ENCODE results near the gene LINGO4.
"Not testable (repeated sequence)": the region's sequence is repeated elsewhere in the genome, so short reads cannot be mapped to it uniquely, and the experiment has no call there.

LINGO4 gene

DNA sequence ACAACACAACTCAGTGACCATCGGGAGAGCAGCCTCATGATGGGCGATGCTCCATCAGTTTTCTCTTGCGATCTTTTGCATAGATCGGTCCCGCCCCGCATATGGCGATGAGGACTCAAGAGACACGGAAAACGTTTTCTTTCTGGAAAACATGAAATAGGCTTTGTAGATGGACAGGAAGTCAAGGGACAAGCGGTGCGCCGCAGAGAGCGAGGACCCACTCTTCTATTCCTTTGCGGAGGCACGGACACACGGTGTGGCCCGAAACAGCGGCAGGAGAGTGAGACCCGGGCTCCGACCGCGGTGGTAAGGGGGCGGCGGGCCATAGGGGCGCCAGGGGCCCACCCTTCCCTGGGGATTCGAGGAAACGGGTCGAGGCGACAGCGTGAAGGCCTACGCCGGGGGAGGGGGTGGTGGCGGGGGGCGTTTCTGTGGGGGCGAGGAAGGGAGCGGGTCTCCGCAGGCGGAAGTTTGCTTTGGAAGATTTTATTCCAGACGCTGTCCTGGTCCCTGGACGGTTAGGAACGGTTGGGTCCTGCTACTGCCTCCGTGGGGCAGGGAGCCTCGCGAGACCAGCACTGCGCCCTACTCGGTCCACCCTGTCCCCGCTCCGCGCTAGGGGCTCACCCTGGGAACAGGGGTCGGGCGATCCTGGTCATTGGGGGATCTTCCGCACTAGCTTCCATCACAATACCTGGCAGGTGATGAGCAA, 14.1 kb downstream of the LINGO4 start:
- H3K4me1 ChIP-seq (ENCODE audit: insufficient read depth, low read length), result no peaks in the 10 kb centered on the region
- H3K9ac ChIP-seq (ENCODE audit: low read depth, low read length), result peak overlapping the region; percentile 75
- 0 out of 2 replicates have a peak, but pooled peaks cover 10% of the 10 kb centered on the region for H3K27me3 ChIP-seq (ENCODE audit: insufficient read depth, low read length)
- no peaks in the 10 kb centered on the region for H3K9me3 ChIP-seq (ENCODE audit: insufficient read depth, low read depth, low read length)
- H3K4me3 ChIP-seq (ENCODE audit: low read length), result peak overlapping the region; percentile 92
- no peak overlapping the region for H3K27ac ChIP-seq (ENCODE audit: low read length)
- H3K36me3 ChIP-seq (ENCODE audit: insufficient read depth, low read depth, low read length), result no peaks in the 10 kb centered on the region

DNA sequence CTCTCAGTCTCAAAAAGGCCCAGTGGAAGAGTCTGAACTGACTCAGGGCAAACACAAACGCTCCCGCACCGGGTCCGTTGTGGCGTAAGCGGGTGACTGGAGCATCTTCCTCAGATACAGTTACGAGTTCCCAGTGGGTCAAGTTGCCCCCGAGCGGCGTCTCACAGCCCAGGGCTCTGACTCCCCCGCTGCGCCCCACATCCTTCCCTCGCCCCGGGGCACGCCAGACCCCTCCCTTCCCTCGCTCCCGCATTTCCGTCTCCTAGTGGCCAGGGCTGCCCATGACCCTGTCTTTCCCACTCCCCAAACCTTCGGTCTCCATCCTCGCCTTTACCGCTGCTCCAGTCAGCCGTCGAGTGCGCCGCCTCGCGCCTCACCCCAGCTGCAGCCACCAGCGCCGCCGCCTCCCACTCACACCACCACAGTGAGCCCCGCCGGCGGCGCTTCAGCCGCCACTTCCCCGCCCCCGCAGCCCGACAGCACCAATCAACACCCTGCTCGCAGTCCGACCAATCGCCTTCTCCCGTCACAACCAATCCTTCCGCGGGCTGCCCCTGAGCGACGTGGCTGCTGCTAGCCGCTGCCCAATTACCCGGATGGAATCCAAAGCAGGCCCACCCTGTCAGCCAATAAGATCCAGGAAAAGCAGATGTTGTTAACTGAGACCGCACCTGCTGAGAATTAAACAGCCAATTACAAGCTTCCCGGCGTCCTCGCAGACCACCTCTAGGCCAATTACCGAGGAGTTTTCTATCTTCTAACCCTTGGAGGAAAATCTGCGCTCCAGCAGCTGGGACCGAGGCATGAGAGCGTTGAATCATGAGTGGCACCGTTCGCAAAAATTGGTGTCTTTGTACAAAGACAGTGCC, 14.9 kb downstream of the LINGO4 start, which contains the start of gene TDRKH:
TSS of gene TDRKH (minus strand) at position 430 of the 869 bp plus-strand sequence. CDS start 7,478 bp downstream, outside the sequence.
- Histone ChIP-seq H3K36me3 (ENCODE audit: insufficient read depth, low read depth, low read length) (no peaks in the 10 kb centered on the region), H3K9ac (ENCODE audit: low read depth, low read length) (peak within 1 kb of the TSS; percentile 75), H3K27me3 (ENCODE audit: insufficient read depth, low read length) (0 out of 2 replicates have a peak, but pooled peaks cover 10% of the 10 kb centered on the region), H3K9me3 (ENCODE audit: insufficient read depth, low read depth, low read length) (no peaks in the 10 kb centered on the region), H3K4me3 (ENCODE audit: low read length) (peak within 1 kb of the TSS; percentile 92), H3K4me1 (ENCODE audit: insufficient read depth, low read length) (no peaks in the 10 kb centered on the region), H3K27ac (ENCODE audit: low read length) (no peak within 1 kb of the TSS)

DNA sequence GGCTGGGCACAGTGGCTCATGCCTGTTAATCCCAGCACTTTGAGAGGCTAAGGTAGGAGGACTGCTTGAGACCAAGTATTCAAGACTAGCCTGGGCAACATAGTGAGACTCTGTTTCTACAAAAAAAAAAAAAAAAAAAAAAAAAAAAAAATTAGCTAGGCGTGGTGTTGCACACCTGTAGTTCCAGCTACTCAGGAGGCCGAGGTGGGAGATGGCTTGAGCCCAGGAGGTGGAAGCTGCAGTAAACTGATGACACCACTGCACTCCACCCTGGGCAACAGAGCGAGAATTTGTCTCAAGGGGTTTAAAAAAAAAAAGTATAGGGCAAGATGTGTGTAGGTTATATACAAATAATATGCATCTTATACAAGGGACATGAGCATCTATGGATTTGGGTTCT, 17.5 kb downstream of the LINGO4 start:
- Histone ChIP-seq H3K27ac (ENCODE audit: low read length) (no peak overlapping the region), H3K36me3 (ENCODE audit: insufficient read depth, low read depth, low read length) (no peaks in the 10 kb centered on the region), H3K4me1 (ENCODE audit: insufficient read depth, low read length) (no peaks in the 10 kb centered on the region)

DNA sequence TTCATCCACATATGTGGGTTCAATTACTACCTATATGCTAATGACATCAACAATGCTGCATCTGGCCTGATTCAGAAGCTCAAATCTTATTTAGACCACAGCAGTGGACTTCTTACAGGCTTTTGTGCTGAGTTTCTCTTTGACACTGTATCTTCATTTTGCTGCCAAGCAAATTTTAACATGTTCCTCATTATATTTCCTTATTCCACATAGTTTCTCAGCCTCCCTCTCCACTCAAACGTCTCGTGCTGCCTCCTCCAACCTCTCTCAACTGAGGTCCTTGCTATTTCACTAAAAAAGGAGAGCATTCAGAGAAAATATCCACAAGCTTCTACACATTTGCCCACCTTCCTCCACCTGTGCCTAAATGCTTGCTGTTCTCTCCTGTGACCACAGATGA, 21.4 kb downstream of the LINGO4 start:
- Histone ChIP-seq H3K9me3 (ENCODE audit: insufficient read depth, low read depth, low read length) (no peaks in the 10 kb centered on the region), H3K9ac (ENCODE audit: low read depth, low read length) (no peak overlapping the region), H3K36me3 (ENCODE audit: insufficient read depth, low read depth, low read length) (peaks cover 21% of the 10 kb centered on the region; the same call in 1 of the 2 replicates)

More for the DNA sequence above, 17.5 kb downstream of the LINGO4 start:
- H3K9ac ChIP-seq (ENCODE audit: low read depth, low read length), result no peak overlapping the region
- H3K9me3 ChIP-seq (ENCODE audit: insufficient read depth, low read depth, low read length), result no peaks in the 10 kb centered on the region
- H3K27me3 ChIP-seq (ENCODE audit: insufficient read depth, low read length), result 0 out of 2 replicates have a peak, but pooled peaks cover 10% of the 10 kb centered on the region
- no peak overlapping the region for H3K4me3 ChIP-seq (ENCODE audit: low read length)

DNA sequence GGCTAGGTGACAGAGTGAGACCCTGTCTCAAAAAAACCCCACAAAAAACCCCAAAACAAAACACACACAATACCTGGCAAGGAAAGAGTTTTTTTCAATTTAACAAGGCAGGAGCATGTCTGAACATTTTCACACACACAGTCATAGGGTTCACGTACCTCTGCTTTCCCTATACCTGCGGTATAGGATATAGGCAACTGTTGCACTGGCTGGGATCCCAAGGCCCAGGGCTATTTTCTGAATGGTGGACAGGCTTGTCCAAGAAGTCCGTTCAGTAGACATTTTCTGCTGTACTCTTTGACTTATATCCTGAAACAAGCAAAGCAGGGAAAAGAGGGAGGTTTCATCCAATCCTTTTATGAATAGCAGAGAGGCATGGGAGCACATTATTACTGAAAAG, 22.5 kb downstream of the LINGO4 start:
- Histone ChIP-seq H3K27ac (ENCODE audit: low read length) (no peak overlapping the region), H3K36me3 (ENCODE audit: insufficient read depth, low read depth, low read length) (peaks cover 31% of the 10 kb centered on the region; the same call in 1 of the 2 replicates), H3K27me3 (ENCODE audit: insufficient read depth, low read length) (no peaks in the 10 kb centered on the region), H3K9me3 (ENCODE audit: insufficient read depth, low read depth, low read length) (no peaks in the 10 kb centered on the region), H3K4me3 (ENCODE audit: low read length) (no peak overlapping the region), H3K4me1 (ENCODE audit: insufficient read depth, low read length) (no peaks in the 10 kb centered on the region), H3K9ac (ENCODE audit: low read depth, low read length) (no peak overlapping the region)

More for the DNA sequence above, 21.4 kb downstream of the LINGO4 start:
- no peaks in the 10 kb centered on the region for H3K4me1 ChIP-seq (ENCODE audit: insufficient read depth, low read length)
- H3K27ac ChIP-seq (ENCODE audit: low read length), result no peak overlapping the region
- H3K4me3 ChIP-seq (ENCODE audit: low read length), result no peak overlapping the region
- H3K27me3 ChIP-seq (ENCODE audit: insufficient read depth, low read length), result no peaks in the 10 kb centered on the region

DNA sequence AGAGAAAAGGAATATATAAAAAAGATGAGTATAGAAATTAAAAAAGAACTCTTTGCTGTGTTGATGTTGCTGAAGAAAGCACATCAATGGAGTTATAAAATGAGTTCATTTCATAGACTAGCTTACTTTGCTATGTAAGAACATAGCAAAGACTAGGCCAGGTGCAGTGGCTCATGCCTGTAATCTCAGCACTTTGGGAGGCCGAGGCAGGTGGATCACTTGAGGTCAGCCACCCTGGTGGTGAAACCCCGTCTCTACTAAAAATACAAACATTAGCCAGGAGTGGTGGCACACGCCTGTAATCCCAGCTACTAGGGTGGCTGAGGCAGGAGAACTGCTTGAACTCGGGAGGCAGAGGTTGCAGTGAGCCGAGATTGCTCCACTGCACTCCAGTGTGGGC, 23.2 kb downstream of the LINGO4 start:
- peaks cover 31% of the 10 kb centered on the region; the same call in 1 of the 2 replicates for H3K36me3 ChIP-seq (ENCODE audit: insufficient read depth, low read depth, low read length)
- H3K4me3 ChIP-seq (ENCODE audit: low read length); H3K27ac ChIP-seq (ENCODE audit: low read length): not testable (repeated sequence)

DNA sequence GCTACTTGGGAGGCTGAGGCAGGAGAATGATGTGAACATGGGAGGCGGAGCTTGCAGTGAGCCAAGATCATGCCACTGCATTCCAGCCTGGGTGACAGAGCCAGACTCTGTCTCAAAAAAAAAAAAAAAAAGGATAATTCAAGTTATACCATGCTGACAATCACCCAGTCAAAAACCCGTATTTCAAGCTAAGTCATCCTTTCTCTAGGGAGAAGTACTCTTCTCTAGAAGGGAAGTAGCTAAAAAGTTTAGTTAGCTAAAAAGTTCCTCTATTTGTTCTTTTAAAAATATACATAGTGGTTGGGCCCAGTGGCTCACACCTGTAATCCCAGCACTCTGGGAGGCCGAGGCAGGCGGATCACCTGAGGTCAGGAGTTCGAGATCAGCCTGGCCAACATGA, 24.5 kb downstream of the LINGO4 start:
- not testable (repeated sequence) for H3K4me1 ChIP-seq (ENCODE audit: insufficient read depth, low read length)

More for the DNA sequence above, 23.2 kb downstream of the LINGO4 start:
- H3K4me1 ChIP-seq (ENCODE audit: insufficient read depth, low read length); H3K27me3 ChIP-seq (ENCODE audit: insufficient read depth, low read length); H3K9me3 ChIP-seq (ENCODE audit: insufficient read depth, low read depth, low read length); H3K9ac ChIP-seq (ENCODE audit: low read depth, low read length): not testable (repeated sequence)

DNA sequence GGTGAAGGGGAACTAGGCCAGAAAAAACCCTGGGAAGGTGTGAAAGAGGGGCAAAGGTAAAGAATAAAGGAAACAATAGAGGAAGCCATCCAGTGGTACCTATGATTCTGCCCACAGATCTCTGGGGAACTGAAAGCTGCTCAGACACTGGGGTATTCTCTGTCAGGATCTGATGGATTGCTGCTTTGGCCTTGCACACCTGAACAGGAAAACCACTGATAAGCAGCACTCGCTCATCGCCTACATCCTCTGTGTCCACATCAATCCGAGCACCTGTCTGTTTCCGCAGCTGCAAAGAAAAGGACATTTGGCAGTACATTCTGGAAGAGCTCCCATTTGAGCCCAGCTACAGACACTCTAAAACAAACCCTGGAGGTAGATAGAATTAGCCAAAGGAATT, 25.4 kb downstream of the LINGO4 start:
- Histone ChIP-seq H3K27me3 (ENCODE audit: insufficient read depth, low read length) (no peaks in the 10 kb centered on the region), H3K9ac (ENCODE audit: low read depth, low read length) (no peak overlapping the region), H3K4me3 (ENCODE audit: low read length) (no peak overlapping the region), H3K4me1 (ENCODE audit: insufficient read depth, low read length) (no peaks in the 10 kb centered on the region), H3K9me3 (ENCODE audit: insufficient read depth, low read depth, low read length) (no peaks in the 10 kb centered on the region), H3K36me3 (ENCODE audit: insufficient read depth, low read depth, low read length) (peaks cover 50% of the 10 kb centered on the region), H3K27ac (ENCODE audit: low read length) (no peak overlapping the region)

More for the DNA sequence above, 24.5 kb downstream of the LINGO4 start:
- H3K27ac ChIP-seq (ENCODE audit: low read length); H3K9me3 ChIP-seq (ENCODE audit: insufficient read depth, low read depth, low read length); H3K27me3 ChIP-seq (ENCODE audit: insufficient read depth, low read length); H3K9ac ChIP-seq (ENCODE audit: low read depth, low read length); H3K4me3 ChIP-seq (ENCODE audit: low read length): not testable (repeated sequence)
- peaks cover 42% of the 10 kb centered on the region; the same call in 1 of the 2 replicates for H3K36me3 ChIP-seq (ENCODE audit: insufficient read depth, low read depth, low read length)

DNA sequence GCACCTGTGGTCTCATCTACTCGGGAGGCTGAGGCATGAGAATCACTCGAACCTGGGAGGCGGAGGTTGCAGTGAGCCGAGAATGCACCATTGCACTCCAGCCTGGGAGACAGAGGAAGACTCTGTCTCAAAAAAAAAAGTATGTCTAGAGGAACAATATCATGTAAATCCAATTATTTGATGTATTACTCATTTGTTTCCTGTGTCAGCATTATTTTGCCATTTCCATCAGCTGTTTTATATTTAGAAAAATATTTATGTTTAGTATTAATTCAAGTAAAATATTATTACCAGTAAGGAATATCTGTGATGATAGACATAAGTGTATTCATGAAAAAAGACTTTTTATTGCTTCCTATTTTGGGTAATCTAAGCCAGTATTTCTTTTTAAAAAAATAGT, 27.9 kb downstream of the LINGO4 start:
- Histone ChIP-seq H3K4me1 (ENCODE audit: insufficient read depth, low read length) (no peaks in the 10 kb centered on the region), H3K4me3 (ENCODE audit: low read length) (no peak overlapping the region), H3K9ac (ENCODE audit: low read depth, low read length) (no peak overlapping the region), H3K27ac (ENCODE audit: low read length) (no peak overlapping the region), H3K9me3 (ENCODE audit: insufficient read depth, low read depth, low read length) (no peaks in the 10 kb centered on the region), H3K27me3 (ENCODE audit: insufficient read depth, low read length) (no peaks in the 10 kb centered on the region), H3K36me3 (ENCODE audit: insufficient read depth, low read depth, low read length) (peaks cover 64% of the 10 kb centered on the region)

DNA sequence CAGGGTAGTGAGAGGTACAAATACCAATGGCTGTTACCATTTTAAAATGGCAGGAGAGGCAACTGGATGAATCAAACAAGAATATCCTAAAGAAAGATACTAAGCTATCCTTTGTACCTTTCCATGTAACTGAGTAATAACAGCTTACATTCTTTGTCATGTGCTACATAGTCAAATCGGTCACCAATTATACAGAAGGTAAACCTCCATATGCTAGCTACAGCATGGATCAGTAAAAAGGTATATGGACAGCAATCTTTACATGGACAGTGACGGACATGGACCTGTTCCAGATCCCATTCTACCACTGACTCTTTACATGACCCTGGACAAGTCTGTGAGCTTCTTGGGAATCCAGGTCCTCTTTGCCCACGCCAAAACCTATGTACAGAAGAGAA, 28.6 kb downstream of the LINGO4 start:
- no peaks in the 10 kb centered on the region for H3K27me3 ChIP-seq (ENCODE audit: insufficient read depth, low read length)
- no peak overlapping the region for H3K4me3 ChIP-seq (ENCODE audit: low read length)
- peaks cover 61% of the 10 kb centered on the region for H3K36me3 ChIP-seq (ENCODE audit: insufficient read depth, low read depth, low read length)
- H3K9me3 ChIP-seq (ENCODE audit: insufficient read depth, low read depth, low read length), result no peaks in the 10 kb centered on the region
- no peak overlapping the region for H3K9ac ChIP-seq (ENCODE audit: low read depth, low read length)
- no peaks in the 10 kb centered on the region for H3K4me1 ChIP-seq (ENCODE audit: insufficient read depth, low read length)
- H3K27ac ChIP-seq (ENCODE audit: low read length), result no peak overlapping the region

DNA sequence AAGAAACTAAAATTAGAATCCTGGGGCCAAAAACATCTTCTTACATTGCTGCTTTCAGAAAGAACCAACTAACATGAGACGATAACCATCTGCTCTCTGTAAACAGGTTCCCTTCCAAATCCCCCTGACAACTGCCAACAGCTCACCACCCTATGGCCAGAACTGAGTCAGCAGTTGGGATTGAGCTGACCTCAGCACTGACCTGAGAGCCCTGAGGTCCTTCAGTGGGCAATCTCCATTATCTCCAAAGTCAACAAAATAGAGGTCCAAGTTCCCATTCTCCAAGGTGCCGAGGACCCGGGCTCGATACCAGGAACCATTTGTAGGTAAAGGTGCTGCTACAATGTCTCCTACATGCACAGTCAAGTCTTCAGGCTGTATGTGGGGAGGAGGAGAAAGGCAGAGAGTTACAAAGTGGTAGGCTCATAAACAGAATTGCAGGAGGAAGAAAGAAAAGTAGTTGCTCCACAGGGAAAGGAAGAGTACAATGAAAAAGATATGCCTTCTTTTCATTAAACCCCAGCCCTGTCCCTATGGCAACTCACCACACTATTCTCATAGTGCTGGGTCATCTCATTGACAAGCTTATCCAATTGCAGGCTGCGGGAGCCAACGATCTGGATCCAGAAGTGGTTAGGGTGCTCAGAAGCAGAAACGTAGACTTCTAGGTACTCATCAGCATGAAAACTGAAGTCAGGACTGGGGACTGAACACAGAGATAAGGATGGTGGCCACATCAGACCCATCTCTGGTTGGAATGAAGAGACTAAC, 29.1 kb downstream of the LINGO4 start:
- Histone ChIP-seq H3K4me3 (ENCODE audit: low read length) (no peak overlapping the region), H3K27ac (ENCODE audit: low read length) (no peak overlapping the region), H3K9me3 (ENCODE audit: insufficient read depth, low read depth, low read length) (no peaks in the 10 kb centered on the region), H3K27me3 (ENCODE audit: insufficient read depth, low read length) (no peaks in the 10 kb centered on the region), H3K4me1 (ENCODE audit: insufficient read depth, low read length) (no peaks in the 10 kb centered on the region), H3K9ac (ENCODE audit: low read depth, low read length) (no peak overlapping the region), H3K36me3 (ENCODE audit: insufficient read depth, low read depth, low read length) (peaks cover 56% of the 10 kb centered on the region)
